ENCODE results near the gene HHEX.

HHEX gene

DNA sequence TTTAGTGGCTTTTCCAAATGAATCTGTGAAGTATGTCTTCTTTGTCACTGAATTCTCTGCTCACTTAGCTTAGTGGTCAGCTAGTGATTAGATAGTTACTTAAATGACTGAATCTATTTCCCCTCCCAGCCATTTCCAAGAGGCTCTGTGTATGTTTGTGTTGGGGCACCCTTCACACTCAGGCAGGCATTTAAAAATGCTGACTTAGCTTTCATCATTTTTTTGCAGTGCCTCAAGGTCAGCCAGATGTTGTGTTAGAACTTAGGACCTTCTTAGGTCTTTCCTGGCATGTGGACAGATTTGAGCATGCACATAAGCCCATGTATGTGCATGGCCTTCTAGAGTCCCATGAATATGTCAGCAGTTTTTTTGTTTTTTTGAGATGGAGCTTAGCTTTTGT is 25.4 kb upstream of the HHEX start:
- H3K36me3 ChIP-seq (ENCODE audit: insufficient read depth, low read length): no peaks in the 10 kb centered on the region
- no peaks in the 10 kb centered on the region for H3K9me3 ChIP-seq (ENCODE audit: low read depth, low read length)
- H3K27ac ChIP-seq: no peak overlapping the region
- DNase-seq (ENCODE audit: low read depth, low spot score): no peak
- TF ChIP-seq POLR2AphosphoS5 (IDR thresholded peaks at IDR 0.05; ENCODE audit: borderline replicate concordance, low read depth, low read length): no peak
- no peak for TF ChIP-seq EZH2 (IDR thresholded peaks at IDR 0.05)
- no peak for TF ChIP-seq FOXP2 (optimal IDR thresholded peaks at IDR 0.05; ENCODE audit: control extremely low read depth, extremely low read length, insufficient read depth)
- H3K4me3 ChIP-seq: no peak overlapping the region
- H3K9ac ChIP-seq (ENCODE audit: insufficient read length): no peak overlapping the region

DNA sequence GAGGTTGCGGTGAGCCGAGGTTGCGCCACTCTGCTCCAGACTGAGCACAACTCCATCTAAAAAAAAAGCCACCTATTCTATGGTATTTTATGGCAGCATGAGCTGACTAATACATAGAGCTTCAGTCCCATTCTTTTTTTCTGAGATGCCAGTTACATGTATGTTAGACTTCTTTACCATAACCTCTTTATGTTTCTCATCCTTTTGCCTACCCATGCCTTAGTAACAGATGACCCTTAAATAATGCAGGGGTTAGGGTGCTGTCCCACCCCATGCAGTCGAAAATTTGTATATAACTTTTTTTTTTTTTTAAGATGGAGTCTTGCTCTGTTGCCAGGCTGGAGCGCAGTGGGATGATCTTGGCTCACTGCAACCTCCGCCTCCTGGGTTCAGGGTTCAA is 22.7 kb upstream of the HHEX start:
- no peak for TF ChIP-seq EZH2 (IDR thresholded peaks at IDR 0.05)
- TF ChIP-seq POLR2AphosphoS5 (IDR thresholded peaks at IDR 0.05; ENCODE audit: borderline replicate concordance, low read depth, low read length): no peak
- no peak for TF ChIP-seq FOXP2 (optimal IDR thresholded peaks at IDR 0.05; ENCODE audit: control extremely low read depth, extremely low read length, insufficient read depth)
- Histone ChIP-seq H3K9me3 (ENCODE audit: low read depth, low read length) (no peaks in the 10 kb centered on the region), H3K9ac (ENCODE audit: insufficient read length) (no peak overlapping the region), H3K27ac (no peak overlapping the region), H3K36me3 (ENCODE audit: insufficient read depth, low read length) (no peaks in the 10 kb centered on the region), H3K4me3 (no peak overlapping the region)
- no peak for DNase-seq (ENCODE audit: low read depth, low spot score)

DNA sequence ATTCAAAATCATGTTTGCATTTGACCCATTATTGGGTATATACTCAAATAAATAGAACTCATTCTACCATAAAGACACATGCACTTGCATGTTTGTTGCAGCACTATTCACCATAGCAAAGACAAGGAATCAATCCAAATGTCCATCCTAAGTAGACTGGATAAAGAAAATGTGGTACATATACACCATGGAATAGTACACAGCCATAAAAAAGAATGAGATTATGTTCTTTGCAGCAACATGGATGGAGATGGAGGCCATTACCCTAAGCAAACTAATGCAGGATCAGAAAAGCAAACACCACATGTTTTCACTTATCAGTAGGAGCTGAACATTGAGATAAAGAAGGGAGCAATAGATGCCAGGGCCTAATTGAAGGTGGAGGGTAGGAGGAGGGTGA is 12.0 kb upstream of the HHEX start:
- no peak overlapping the region for H3K4me3 ChIP-seq
- TF ChIP-seq POLR2AphosphoS5 (IDR thresholded peaks at IDR 0.05; ENCODE audit: borderline replicate concordance, low read depth, low read length): no peak
- no peak for TF ChIP-seq FOXP2 (optimal IDR thresholded peaks at IDR 0.05; ENCODE audit: control extremely low read depth, extremely low read length, insufficient read depth)
- TF ChIP-seq EZH2 (IDR thresholded peaks at IDR 0.05): no peak
- H3K9ac ChIP-seq (ENCODE audit: insufficient read length): no peak overlapping the region
- no peak for DNase-seq (ENCODE audit: low read depth, low spot score)
- no peaks in the 10 kb centered on the region for H3K36me3 ChIP-seq (ENCODE audit: insufficient read depth, low read length)
- no peak overlapping the region for H3K27ac ChIP-seq
- H3K9me3 ChIP-seq (ENCODE audit: low read depth, low read length): no peaks in the 10 kb centered on the region

DNA sequence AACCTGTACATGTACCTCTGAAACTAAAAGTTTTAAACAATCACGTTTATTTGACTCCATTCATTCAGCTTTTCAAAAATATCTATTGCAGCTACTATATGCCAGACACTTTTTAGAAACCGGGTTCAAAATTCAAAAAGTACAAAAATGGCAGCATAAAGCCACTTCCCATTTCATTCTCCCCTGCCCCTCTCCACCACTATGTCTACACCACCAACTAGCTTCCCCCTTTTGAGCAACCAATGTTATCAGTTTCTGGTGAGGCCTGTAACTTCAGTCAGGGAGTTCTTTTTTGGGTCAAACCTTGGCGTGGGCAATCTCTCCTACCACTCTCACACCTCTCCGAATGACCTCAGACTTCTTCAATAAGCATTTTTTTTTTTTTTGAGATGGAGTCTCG is 11.5 kb upstream of the HHEX start:
- Histone ChIP-seq H3K4me3 (no peak overlapping the region), H3K9ac (ENCODE audit: insufficient read length) (no peak overlapping the region), H3K9me3 (ENCODE audit: low read depth, low read length) (no peaks in the 10 kb centered on the region), H3K36me3 (ENCODE audit: insufficient read depth, low read length) (no peaks in the 10 kb centered on the region), H3K27ac (no peak overlapping the region)
- no peak for DNase-seq (ENCODE audit: low read depth, low spot score)
- TF ChIP-seq POLR2AphosphoS5 (IDR thresholded peaks at IDR 0.05; ENCODE audit: borderline replicate concordance, low read depth, low read length) (no peak), EZH2 (IDR thresholded peaks at IDR 0.05) (no peak), FOXP2 (optimal IDR thresholded peaks at IDR 0.05; ENCODE audit: control extremely low read depth, extremely low read length, insufficient read depth) (no peak)

DNA sequence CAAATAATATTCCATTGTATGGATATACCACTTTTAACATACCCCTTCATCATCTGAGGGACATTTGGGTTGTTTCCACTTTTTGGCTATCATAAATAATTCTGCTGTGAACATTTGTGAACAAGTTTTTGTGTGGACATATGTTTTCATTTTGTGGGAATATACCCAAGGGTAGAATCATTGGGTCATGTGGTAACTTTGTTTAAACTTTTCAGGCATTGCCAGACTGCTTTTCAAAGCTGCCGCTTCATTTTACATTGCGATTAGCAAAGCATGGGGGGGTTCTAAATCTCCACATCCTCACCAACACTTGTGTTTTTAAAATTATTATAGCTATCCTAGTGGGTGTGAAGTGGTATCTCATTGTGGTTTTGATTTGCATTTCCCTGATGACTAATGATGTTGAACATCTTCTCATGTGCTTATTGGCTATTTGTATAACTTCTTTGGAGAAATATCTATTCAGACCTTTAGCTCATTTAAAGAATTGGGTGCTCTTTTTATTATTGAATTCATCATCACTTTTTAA is 8.4 kb upstream of the HHEX start:
- no peak for TF ChIP-seq POLR2AphosphoS5 (IDR thresholded peaks at IDR 0.05; ENCODE audit: borderline replicate concordance, low read depth, low read length)
- Histone ChIP-seq H3K36me3 (ENCODE audit: insufficient read depth, low read length) (no peaks in the 10 kb centered on the region), H3K27ac (no peak overlapping the region), H3K9me3 (ENCODE audit: low read depth, low read length) (no peaks in the 10 kb centered on the region), H3K4me3 (no peak overlapping the region), H3K9ac (ENCODE audit: insufficient read length) (no peak overlapping the region)
- no peak for DNase-seq (ENCODE audit: low read depth, low spot score)

DNA sequence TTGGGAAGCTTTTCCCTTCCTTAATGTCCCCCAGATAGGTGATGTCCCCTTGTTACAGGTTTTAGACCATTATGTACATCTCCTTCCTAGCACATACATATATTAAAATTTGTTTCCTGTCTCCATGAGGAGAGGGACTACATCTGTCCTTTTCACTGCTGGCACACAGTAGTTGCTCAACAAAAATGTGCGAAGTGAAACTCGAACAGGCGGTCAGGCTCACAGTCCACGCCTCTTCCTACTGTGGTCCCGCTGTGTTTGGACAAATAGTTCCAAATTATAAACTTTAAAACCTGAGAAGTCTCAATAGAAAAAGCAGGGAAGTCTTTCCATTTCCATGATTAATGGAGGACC is 1.2 kb upstream of the HHEX start:
- H3K9ac ChIP-seq (ENCODE audit: insufficient read length): no peak overlapping the region
- no peaks in the 10 kb centered on the region for H3K36me3 ChIP-seq (ENCODE audit: insufficient read depth, low read length)
- no peaks in the 10 kb centered on the region for H3K9me3 ChIP-seq (ENCODE audit: low read depth, low read length)
- DNase-seq (ENCODE audit: low read depth, low spot score): no peak
- no peak overlapping the region for H3K4me3 ChIP-seq
- TF ChIP-seq FOXP2 (optimal IDR thresholded peaks at IDR 0.05; ENCODE audit: control extremely low read depth, extremely low read length, insufficient read depth) (no peak), POLR2AphosphoS5 (IDR thresholded peaks at IDR 0.05; ENCODE audit: borderline replicate concordance, low read depth, low read length) (no peak), EZH2 (IDR thresholded peaks at IDR 0.05) (no peak)
- no peak overlapping the region for H3K27ac ChIP-seq

DNA sequence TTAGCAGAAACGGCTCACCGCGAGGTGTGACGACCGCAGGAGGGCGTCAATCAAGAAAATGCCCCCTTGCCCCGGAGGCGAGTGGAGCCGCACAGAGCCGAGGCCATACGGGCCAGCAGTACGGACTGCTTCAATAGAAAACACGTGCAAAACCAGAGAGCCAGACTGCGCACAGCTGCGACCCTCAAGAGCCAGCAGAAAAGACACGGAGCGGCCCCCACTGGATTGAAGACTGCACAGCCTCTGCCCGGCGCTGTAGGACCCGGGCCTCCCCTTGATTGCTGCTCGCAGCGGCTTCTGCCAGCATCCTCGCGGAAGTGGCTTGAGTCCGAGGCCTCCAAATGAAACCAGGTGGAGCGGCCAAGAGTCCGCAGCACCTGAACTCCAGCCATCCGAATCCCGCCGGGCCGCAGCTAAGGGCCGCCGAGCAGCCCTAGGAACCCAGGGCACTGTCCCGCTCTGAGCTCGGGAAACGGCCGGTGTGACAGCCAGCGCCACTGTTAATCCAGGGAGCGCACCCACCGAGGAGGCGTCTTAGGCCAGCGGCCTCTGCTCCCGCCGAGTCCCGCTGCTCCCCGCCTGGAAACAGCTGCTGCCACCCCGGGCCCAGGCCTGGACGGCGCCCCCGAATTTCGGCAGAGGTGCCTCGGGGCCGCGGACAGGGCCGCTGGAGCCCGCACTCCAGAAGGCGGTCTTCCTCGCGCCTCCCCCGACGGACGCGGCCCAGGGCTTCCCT is 660 bp upstream of the HHEX start:
- Histone ChIP-seq H3K27ac (no peak overlapping the region), H3K9me3 (ENCODE audit: low read depth, low read length) (no peaks in the 10 kb centered on the region), H3K9ac (ENCODE audit: insufficient read length) (no peak overlapping the region), H3K4me3 (0 out of 2 replicates have a peak overlapping the region, but pooled peaks have one; percentile 22), H3K36me3 (ENCODE audit: insufficient read depth, low read length) (no peaks in the 10 kb centered on the region)
- no peak for DNase-seq (ENCODE audit: low read depth, low spot score)
- no peak for TF ChIP-seq POLR2AphosphoS5 (IDR thresholded peaks at IDR 0.05; ENCODE audit: borderline replicate concordance, low read depth, low read length)
- no peak for TF ChIP-seq FOXP2 (optimal IDR thresholded peaks at IDR 0.05; ENCODE audit: control extremely low read depth, extremely low read length, insufficient read depth)
- TF ChIP-seq EZH2 (IDR thresholded peaks at IDR 0.05): no peak

DNA sequence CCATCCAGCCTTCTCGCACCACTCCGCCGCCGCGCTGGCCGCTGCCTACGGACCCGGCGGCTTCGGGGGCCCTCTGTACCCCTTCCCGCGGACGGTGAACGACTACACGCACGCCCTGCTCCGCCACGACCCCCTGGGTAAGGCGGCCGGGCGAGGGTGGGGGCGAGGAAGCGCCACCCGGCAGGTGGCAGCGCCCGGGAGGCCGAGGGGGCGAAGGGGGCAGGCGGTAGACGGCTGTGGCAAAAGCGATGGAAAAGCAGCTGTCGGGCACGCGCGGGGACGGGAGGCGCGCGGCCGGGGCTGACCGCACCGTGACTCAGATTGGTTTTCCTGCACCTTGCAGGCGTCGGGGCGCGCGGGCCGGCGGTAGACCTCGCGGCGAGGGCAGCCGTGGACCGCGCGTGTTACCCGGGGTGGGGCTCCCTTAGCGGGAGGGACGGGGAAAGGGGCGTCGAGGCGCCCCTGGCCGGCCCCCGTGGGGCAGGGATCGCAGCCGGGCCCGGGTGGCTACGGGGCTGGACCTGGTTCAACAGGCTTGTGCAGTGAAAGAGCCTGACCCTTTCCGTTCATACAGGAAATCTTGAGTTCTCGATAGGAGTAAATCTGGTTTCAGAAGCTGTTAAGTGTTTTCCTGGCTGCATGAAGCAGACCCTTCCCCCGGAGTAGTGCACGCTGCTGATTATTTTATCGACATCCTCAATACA is 608 bp downstream of the HHEX start:
- Histone ChIP-seq H3K36me3 (ENCODE audit: insufficient read depth, low read length) (no peaks in the 10 kb centered on the region), H3K4me3 (peak overlapping the region; percentile 69), H3K9ac (ENCODE audit: insufficient read length) (no peak overlapping the region), H3K9me3 (ENCODE audit: low read depth, low read length) (no peaks in the 10 kb centered on the region), H3K27ac (no peak overlapping the region)
- TF ChIP-seq EZH2 (IDR thresholded peaks at IDR 0.05): no peak
- no peak for TF ChIP-seq FOXP2 (optimal IDR thresholded peaks at IDR 0.05; ENCODE audit: control extremely low read depth, extremely low read length, insufficient read depth)
- no peak for TF ChIP-seq POLR2AphosphoS5 (IDR thresholded peaks at IDR 0.05; ENCODE audit: borderline replicate concordance, low read depth, low read length)
- DNase-seq (ENCODE audit: low read depth, low spot score): no peak

All from SK-N-MC (cell line).